Tibial nerve (tissue), 4 donors: ENCODE results near the gene USP9X.

Source experiments
- EP300 ChIP-seq, 2 donors: sonication (generic); formaldehyde crosslinking; IDR thresholded peaks; one replicate each; pipeline ENCODE4 v1.6.1; 2017; ENCODE audit warnings: antibody characterized with exemption in 2 of 2, mild to moderate bottlenecking in 1 of 2
- TF ChIP-seq, protein P1 (sequence below), 5 experiments: fragments of 200-600 bp in 3 of 5; fragments of 450-650 bp in 2 of 5; sonication (generic) in 3 of 5; IDR thresholded peaks; one replicate each; pipeline ENCODE4 v1.5.1; 2016 to 2019; ENCODE audit warnings: antibody characterized with exemption in 5 of 5, mild to moderate bottlenecking in 3 of 5, moderate library complexity in 2 of 5

DNA sequence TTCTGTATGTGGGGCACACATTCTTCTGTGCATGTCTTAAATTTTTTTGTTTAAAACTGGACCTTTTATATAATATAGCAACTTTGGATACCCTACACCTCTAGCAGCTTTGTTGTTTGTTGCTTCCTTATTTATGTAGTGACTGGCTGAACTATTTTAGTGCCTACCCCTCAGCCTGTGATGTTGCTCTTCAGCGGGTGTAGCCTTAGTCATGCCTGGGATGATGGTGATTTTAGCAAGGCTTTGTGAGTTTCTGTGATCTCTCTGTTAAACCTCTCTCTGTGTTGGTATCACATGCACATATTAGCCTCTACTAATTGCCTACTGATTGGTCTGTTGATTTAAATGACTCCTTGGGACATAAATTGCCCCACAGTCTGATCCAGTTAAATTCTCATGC is 22.8 kb downstream of the USP9X start:
- TF ChIP-seq, protein P1, sequence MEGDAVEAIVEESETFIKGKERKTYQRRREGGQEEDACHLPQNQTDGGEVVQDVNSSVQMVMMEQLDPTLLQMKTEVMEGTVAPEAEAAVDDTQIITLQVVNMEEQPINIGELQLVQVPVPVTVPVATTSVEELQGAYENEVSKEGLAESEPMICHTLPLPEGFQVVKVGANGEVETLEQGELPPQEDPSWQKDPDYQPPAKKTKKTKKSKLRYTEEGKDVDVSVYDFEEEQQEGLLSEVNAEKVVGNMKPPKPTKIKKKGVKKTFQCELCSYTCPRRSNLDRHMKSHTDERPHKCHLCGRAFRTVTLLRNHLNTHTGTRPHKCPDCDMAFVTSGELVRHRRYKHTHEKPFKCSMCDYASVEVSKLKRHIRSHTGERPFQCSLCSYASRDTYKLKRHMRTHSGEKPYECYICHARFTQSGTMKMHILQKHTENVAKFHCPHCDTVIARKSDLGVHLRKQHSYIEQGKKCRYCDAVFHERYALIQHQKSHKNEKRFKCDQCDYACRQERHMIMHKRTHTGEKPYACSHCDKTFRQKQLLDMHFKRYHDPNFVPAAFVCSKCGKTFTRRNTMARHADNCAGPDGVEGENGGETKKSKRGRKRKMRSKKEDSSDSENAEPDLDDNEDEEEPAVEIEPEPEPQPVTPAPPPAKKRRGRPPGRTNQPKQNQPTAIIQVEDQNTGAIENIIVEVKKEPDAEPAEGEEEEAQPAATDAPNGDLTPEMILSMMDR (IDR thresholded peaks at IDR 0.05): no peak
- no peak for TF ChIP-seq EP300 (IDR thresholded peaks at IDR 0.05)
